DOHH2 (cell line): ENCODE measurements around the gene PGA3.

Experiments used
- CTCF ChIP-seq: fragments of 200-600 bp; sonication (generic); IDR thresholded peaks from one replicate; pipeline ENCODE4 v1.5.1; 2014; ENCODE audit warnings: antibody characterized with exemption, mild to moderate bottlenecking, low read depth, low read length; ENCODE audit not compliant: poor library complexity, severe bottlenecking
- EZH2phosphoT487 ChIP-seq: fragments of 200-600 bp; sonication (generic); IDR thresholded peaks from 2 replicates; pipeline ENCODE4 v1.6.1; 2017; ENCODE audit warnings: borderline replicate concordance, mild to moderate bottlenecking, antibody characterized with exemption, low read length, moderate library complexity, mixed read lengths

- no peak for TF ChIP-seq CTCF
- no peak for TF ChIP-seq EZH2phosphoT487
These were observed 42.7 kb upstream of the PGA3 start for GRCh38 chr11:61160487-61161189.
